Stimulated activated CD8-positive, alpha-beta memory T cell treated with anti-CD3 and anti-CD28 coated beads, Interleukin-4, amount 100 ng/mL, for 4 hours (primary cell): ENCODE results near the gene SORCS2.

Experiments
- DNase-seq, 2 donors: peaks; one replicate each; pipeline ENCODE4 v3.0.0-alpha.2; 2020; ENCODE audit warnings: low read depth in 2 of 2, low spot score in 1 of 2

Gene SORCS2

GRCh38 chr4:7777871-7778509 is 585.7 kb downstream of the SORCS2 start:
- no peak for DNase-seq

GRCh38 chr4:7778510-7779431 is 586.4 kb downstream of the SORCS2 start:
- DNase-seq, result no peak

GRCh38 chr4:7779432-7779768 is 587.1 kb downstream of the SORCS2 start:
- DNase-seq, result no peak

GRCh38 chr4:7780751-7781348 is 588.5 kb downstream of the SORCS2 start:
- DNase-seq, result no peak

GRCh38 chr4:7781366-7781765 is 589.0 kb downstream of the SORCS2 start:
- DNase-seq, result no peak

GRCh38 chr4:7781993-7782392 is 589.7 kb downstream of the SORCS2 start:
- no peak for DNase-seq

GRCh38 chr4:7782783-7783182 is 590.4 kb downstream of the SORCS2 start:
- DNase-seq, result no peak

- DNase-seq, result no peak
Observed at GRCh38 chr4:7783541-7783940, 591.2 kb downstream of the SORCS2 start.

- DNase-seq, result no peak
Observed at GRCh38 chr4:7784131-7784870, 592.0 kb downstream of the SORCS2 start.

GRCh38 chr4:7785017-7785416 is 592.7 kb downstream of the SORCS2 start:
- no peak for DNase-seq

- no peak for DNase-seq
Observed at GRCh38 chr4:7786040-7786439, 593.7 kb downstream of the SORCS2 start.

- no peak for DNase-seq
Observed at GRCh38 chr4:7786517-7786916, 594.2 kb downstream of the SORCS2 start.

GRCh38 chr4:7787067-7787466 is 594.7 kb downstream of the SORCS2 start:
- DNase-seq, result no peak

GRCh38 chr4:7787681-7788141 is 595.4 kb downstream of the SORCS2 start:
- no peak for DNase-seq

- no peak for DNase-seq
Observed at GRCh38 chr4:7788193-7788592, 595.9 kb downstream of the SORCS2 start.

GRCh38 chr4:7788694-7789425 is 596.5 kb downstream of the SORCS2 start:
- DNase-seq, result no peak

- no peak for DNase-seq
Observed at GRCh38 chr4:7790023-7790422, 597.7 kb downstream of the SORCS2 start.

GRCh38 chr4:7790999-7791398 is 598.7 kb downstream of the SORCS2 start:
- no peak for DNase-seq
